GM18858 (cell line): Measurements from ENCODE around the gene OR10R2.

Experiments used
- ATAC-seq: cut with Tn5 transposase; IDR thresholded peaks from one replicate; pipeline ENCODE4 v1.9.1; 2021; ENCODE audit not compliant: unreplicated experiment

The OR10R2 gene

DNA sequence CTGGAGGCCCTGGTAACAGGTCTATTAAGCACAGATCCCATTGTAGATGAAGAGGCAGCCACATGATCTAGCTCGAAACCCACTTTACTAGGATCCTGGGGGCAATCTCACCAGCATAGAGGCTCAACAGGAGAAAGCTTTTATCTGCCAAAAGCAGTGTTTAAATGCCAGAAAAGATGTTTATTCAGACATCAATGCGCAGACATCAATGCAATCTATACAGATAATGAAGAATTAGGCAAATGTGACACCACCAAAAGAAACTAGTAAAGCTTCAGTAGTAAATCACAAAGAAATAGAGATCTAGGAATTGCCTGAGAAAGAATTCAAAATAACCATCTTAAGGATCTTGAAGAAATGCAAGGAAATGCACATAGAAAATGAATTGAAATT is 49.6 kb downstream of the OR10R2 start:
- no peak for ATAC-seq

- ATAC-seq = peak; percentile 53
Observed at GRCh38 chr1:158527190-158527815, 55.3 kb downstream of the OR10R2 start.
